Stimulated activated CD8-positive, alpha-beta memory T cell treated with anti-CD3 and anti-CD28 coated beads, Interleukin-7, amount 100 ng/mL, for 48 hours (primary cell): ENCODE results near the gene CACNA1F.

ENCODE experiments used
- DNase-seq, 2 donors: peaks; one replicate each; pipeline ENCODE4 v3.0.0-alpha.2; 2020; ENCODE audit warnings: low read depth in 1 of 2; ENCODE audit errors: extremely low read depth in 1 of 2

The CACNA1F gene

GRCh38 chrX:49257846-49258748 is 25.0 kb upstream of the CACNA1F start:
- no peak for DNase-seq

- DNase-seq = no peak
Measured at GRCh38 chrX:49257074-49257790, 24.1 kb upstream of the CACNA1F start.

GRCh38 chrX:49256268-49256995 is 23.3 kb upstream of the CACNA1F start:
- DNase-seq = no peak

DNA sequence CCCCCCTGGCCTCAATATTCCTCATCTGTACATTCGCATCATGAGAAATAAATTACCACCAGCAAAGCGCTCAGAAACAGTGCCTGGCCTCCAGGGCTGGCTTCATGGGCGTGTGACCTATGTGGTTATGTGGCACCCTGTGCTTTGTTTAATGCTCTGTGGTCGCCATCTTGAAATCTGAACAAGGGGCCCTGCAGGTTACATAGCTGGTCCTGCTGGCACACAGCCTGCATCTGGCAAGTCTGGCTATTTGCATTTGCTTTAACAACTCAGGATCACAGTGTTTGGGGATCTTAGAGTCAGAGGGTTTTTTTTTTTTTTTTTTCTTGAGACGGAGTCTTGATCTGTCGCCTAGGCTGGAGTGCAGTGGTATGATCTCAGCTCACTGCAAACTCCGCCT is 21.5 kb upstream of the CACNA1F start:
- DNase-seq = no peak

DNA sequence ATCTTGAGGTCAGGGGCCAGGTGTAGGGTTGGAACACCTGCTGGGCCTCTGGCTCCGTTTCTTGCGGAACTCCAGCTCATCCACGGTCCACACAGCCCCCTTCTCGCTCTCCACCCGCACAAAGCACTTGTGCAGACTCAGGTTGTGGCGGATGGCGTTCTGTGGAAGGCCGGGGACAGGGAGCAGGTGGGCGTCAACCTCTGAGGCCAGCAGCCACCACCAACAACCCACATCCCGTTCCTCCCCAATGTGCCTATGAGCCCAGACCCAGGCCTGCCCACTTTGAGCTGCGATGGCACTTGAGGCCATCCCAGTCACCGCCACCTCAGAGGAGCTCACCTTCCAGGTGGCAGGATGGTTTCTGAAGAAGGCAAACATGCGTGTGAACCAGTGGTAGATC is 18.2 kb upstream of the CACNA1F start:
- no peak for DNase-seq

DNA sequence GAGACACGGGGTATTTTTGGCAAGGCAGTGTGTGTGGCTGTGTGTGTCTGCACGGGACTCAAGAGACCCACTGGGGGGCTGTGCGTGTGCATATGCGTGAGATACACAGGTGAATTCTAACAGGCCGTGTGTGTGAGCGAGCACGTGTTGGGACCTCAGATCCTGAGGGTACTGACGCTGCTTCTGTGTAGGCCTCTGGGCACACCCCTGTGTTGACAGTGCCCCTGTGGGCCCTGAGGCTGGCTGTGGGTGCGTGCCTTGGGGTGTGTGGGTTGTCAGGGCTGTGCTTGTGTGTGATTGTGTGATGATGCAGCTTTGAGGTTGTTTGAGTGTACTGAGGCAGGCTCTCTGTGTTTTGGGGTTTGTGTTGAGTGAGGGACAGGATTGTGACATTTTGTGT is 17.4 kb upstream of the CACNA1F start:
- no peak for DNase-seq

- DNase-seq = no peak
Measured at GRCh38 chrX:49250066-49250465, 16.9 kb upstream of the CACNA1F start.

DNA sequence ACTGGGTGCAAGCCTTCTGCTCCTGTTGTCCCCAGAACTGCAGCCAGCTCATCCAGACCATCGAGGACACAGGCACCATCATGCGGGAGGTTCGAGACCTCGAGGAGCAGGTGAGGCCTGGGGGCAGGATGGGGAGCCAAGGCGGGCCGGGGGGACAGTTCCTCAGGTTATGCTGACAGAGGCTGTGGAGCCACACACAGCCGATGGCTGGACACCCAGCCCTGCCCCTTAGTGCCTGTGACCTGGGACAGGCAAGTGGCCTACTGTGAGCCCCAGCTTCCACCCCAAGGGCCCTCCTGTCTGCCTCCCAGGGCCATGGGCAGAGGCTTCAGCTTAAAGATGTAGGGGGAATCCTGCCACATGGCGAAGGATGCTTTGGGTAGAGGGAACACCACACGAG is 16.5 kb upstream of the CACNA1F start:
- DNase-seq = no peak

DNA sequence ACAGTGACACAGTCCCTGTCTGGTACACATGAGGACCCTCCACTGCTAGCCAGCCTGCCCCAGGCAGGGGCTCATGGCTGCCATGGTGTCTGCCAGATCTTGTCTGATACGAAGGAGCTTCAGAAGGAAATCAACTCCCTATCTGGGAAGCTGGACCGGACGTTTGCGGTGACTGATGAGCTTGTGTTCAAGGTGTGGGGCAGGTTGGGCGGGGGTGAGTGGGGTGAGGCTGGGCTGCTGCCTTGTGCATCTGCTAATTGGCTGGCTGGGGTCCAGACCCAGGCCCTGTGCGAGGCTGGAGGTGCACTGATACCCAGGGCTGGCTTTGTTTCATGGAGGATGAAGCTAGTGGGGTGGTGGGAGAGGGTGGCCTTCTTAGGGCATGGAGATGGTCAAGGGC is 15.9 kb upstream of the CACNA1F start:
- no peak for DNase-seq

- DNase-seq = no peak
Measured at GRCh38 chrX:49247916-49248811, 15.0 kb upstream of the CACNA1F start.

GRCh38 chrX:49247346-49247745 is 14.2 kb upstream of the CACNA1F start:
- no peak for DNase-seq

DNA sequence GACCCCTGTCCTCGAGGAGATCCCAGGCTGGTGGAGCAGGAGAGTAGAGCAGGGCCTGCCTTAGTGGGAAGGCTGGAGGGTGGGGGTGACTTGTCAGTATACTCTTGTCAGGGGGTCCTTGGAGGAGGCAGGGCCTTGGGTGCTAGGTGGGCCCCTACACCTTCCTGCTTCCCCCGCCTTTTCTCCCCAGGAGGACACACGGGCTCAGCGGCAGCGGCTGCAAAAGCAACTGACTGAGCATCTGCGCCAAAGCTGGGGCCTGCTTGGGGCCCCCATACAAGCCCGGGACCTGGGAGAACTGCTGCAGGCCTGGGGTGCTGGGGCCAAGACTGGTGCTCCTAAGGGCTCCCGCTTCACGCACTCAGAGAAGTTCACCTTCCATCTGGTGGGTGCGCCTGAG is 13.4 kb upstream of the CACNA1F start:
- no peak for DNase-seq

DNA sequence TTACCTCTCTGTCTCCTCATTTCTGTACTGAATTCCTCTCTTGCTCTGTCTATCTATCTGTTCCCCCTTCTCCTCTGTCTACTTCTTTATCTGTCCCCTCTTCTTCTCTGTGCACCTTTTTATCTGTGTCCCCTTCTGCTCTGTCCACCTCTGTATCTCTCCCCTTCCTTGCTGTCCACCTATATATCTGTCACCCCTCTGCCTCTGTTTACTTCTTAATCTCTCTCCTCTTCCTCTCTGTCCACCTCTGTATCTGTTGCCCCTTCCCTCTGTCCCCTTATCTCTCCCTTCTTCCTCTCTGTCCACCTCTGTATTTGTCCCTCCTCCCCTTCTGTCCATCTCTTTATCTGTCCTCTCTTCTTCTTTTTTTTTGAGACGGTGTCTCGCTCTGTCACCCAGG is 11.1 kb upstream of the CACNA1F start:
- DNase-seq = no peak

GRCh38 chrX:49243166-49243565 is 10.0 kb upstream of the CACNA1F start:
- no peak for DNase-seq

DNA sequence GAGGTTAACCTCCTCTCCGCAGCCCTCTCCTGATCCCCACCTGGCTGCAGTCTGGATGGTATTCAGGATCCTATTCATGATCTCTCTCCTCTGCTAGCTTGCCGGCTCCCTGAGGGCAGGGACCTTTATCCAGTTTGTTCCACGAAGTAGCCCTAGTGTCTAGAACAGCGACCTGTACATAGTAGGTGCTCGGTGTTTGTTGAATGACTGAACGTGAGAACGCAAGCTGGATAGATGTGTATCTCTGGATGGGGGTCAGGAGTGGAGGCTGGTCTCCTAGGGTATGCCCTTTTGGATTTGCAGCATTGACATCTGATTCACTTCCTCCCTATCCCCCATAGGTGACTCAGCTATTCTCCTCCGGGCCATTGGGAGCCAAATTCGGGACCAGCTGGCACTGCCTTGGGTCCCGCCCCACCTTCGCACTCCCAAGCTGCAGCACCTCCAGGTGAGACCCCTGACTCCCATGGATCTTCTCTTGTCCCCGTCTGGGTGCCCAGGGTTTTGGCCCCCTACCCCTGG is 9.5 kb upstream of the CACNA1F start:
- DNase-seq = no peak

- DNase-seq = no peak
Measured at GRCh38 chrX:49238735-49239134, 5.6 kb upstream of the CACNA1F start.

DNA sequence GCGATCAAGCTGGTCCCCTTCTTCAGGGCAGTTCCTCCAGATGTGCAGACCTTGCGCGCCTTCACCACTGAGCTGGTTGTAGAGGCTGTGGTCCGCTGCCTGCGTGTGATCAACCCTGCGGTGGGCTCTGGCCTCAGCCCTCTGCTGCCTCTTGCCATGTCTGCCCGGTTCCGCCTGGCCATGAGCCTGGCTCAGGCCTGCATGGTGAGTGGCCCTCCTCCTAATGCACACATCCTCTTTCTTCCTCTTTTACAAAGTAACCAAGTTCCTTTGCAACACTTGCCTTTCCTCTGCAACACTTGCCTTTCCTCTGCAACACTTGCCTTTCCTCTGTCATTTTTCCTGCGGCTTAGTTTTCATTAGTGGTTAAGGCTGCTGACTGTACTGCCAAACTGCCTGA is 3.9 kb upstream of the CACNA1F start:
- no peak for DNase-seq

DNA sequence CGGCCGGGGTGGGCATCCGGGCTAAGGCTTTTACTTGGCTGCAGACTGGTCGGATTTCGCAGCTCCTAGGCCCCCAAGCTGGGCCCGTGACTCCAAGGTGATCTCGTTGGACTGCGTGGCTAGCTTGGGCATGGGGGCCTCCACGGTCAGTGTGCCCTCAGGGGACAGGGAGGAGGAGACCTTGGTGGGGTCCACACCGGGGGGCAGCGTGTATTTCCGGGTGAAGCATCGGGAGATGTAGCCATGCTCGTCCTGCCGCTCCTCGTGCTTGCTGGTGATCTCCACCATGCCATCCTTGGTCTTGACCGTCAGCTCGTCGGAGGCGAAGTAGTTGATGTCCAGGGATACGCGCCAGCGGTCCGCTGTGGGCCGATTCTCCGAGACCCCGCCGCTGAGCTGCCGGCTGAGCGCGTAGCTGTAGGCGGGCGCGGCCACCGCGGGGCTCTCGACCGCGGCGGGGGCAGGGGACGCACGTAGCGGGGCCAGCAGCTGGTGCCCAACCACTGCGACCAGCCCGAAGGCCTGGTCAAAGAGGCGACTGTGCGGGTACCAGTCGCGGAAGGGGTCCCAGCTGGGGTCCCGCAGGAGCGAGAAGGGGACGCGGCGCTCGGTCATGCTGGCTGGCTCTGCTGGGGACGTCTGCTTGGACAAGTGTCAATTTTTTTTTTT is 881 bp upstream of the CACNA1F start:
- no peak for DNase-seq

DNA sequence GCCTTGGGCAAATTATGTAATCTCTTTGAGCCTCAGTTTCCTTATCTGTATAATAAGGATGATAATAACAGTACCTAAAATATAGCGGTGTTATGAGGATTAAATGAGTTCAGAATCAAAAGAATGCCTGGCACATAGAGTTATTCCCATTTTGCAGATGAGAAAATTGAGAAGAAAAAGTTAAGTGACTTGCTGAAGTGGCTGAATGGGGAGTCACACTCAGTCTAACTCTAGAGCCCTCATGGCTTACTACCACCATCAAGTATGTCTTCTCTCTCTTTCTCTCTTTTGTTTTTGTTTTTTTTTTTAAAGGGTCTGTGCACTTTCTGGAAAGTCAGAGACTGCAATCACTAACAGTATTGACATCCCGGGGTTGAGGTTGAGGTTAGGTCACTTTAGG is 615 bp downstream of the CACNA1F start:
- DNase-seq = no peak
